GM23338 (cell line): ENCODE measurements around the gene MTMR6. TPM values are rescaled to one million over a fixed set of nuclear protein-coding genes. Genes with fewer than 3 reads are reported as not detected.

Source experiments
- ATAC-seq: fragments of 200-7000 bp; cut with Tn5 transposase; 3 replicates; pipeline ENCODE4 v1.9.1; 2020
- DNase-seq: peaks from one replicate; pipeline ENCODE4 v3.0.0-alpha.2; 2015; ENCODE audit warnings: low spot score
- H2AFZ ChIP-seq: fragments of 200-600 bp; sonication (generic); 2 replicates; pipeline ENCODE4 v1.8.0; 2016; ENCODE audit warnings: antibody characterized with exemption, mild to moderate bottlenecking, moderate library complexity
- H3F3A ChIP-seq: fragments of 200-600 bp; sonication (generic); replicated peaks from 2 replicates; pipeline ENCODE4 v1.8.0; 2017; ENCODE audit warnings: antibody characterized with exemption, mixed run types, low read depth
- H3K27ac ChIP-seq: fragments of 200-600 bp; sonication (generic); 2 replicates; pipeline ENCODE4 v1.6.1; 2016; ENCODE audit warnings: low read depth
- H3K27me3 ChIP-seq: fragments of 200-600 bp; sonication (generic); 2 replicates; pipeline ENCODE4 v1.8.0; 2016; ENCODE audit warnings: mild to moderate bottlenecking, mixed run types, moderate library complexity; ENCODE audit not compliant: insufficient read depth
- H3K36me3 ChIP-seq: fragments of 200-600 bp; sonication (generic); 2 replicates; pipeline ENCODE4 v1.8.0; 2016; ENCODE audit warnings: mild to moderate bottlenecking; ENCODE audit not compliant: insufficient read depth
- H3K4me1 ChIP-seq: fragments of 200-600 bp; sonication (generic); 2 replicates; pipeline ENCODE4 v1.8.0; 2016; ENCODE audit warnings: mild to moderate bottlenecking, moderate library complexity; ENCODE audit not compliant: insufficient read depth
- H3K4me2 ChIP-seq: fragments of 200-600 bp; sonication (generic); 2 replicates; pipeline ENCODE4 v1.7.1; 2017; ENCODE audit warnings: mixed run types
- H3K4me3 ChIP-seq: fragments of 200-600 bp; sonication (generic); 2 replicates; pipeline ENCODE4 v1.6.1; 2016; ENCODE audit warnings: mixed run types
- H3K79me2 ChIP-seq: fragments of 200-600 bp; sonication (generic); replicated peaks from 2 replicates; pipeline ENCODE4 v1.8.0; 2017; ENCODE audit warnings: mild to moderate bottlenecking; ENCODE audit not compliant: insufficient read depth
- H3K9me2 ChIP-seq: fragments of 200-600 bp; sonication (generic); 2 replicates; pipeline ENCODE4 v1.8.0; 2017; ENCODE audit not compliant: insufficient read depth
- H4K20me1 ChIP-seq: fragments of 200-600 bp; sonication (generic); replicated peaks from 2 replicates; pipeline ENCODE4 v1.8.0; 2017; ENCODE audit warnings: mild to moderate bottlenecking; ENCODE audit not compliant: insufficient read depth
- H3K27ac Mint-ChIP-seq: 2 replicates; pipeline ENCODE4 v1.8.0; 2020; ENCODE audit warnings: inconsistent platforms, mild to moderate bottlenecking, moderate library complexity, mixed read lengths
- H3K27me3 Mint-ChIP-seq: 3 replicates; pipeline ENCODE4 v1.8.0; 2022; ENCODE audit warnings: low read depth, mild to moderate bottlenecking, moderate library complexity, mixed read lengths, inconsistent platforms; ENCODE audit not compliant: insufficient read depth, poor library complexity
- H3K36me3 Mint-ChIP-seq: 3 replicates; pipeline ENCODE4 v1.8.0; 2021; ENCODE audit warnings: low read depth, mild to moderate bottlenecking, inconsistent platforms, moderate library complexity, mixed read lengths
- H3K4me1 Mint-ChIP-seq: 3 replicates; pipeline ENCODE4 v1.8.0; 2020; ENCODE audit warnings: mild to moderate bottlenecking, inconsistent platforms, mixed read lengths
- H3K4me3 Mint-ChIP-seq: 3 replicates; pipeline ENCODE4 v1.8.0; 2021; ENCODE audit warnings: moderate library complexity, mild to moderate bottlenecking, inconsistent platforms, mixed read lengths
- H3K9me3 Mint-ChIP-seq: 3 replicates; pipeline ENCODE4 v1.8.0; 2020; ENCODE audit warnings: moderate library complexity, mild to moderate bottlenecking, inconsistent platforms, mixed read lengths
- CREB1 ChIP-seq: fragments of 250-450 bp; sonication (Bioruptor Pico); IDR thresholded peaks from 2 replicates; pipeline ENCODE4 v1.5.0; 2020; ENCODE audit warnings: low read depth, mild to moderate bottlenecking, moderate library complexity
- EZH2 ChIP-seq: fragments of 200-600 bp; sonication (generic); IDR thresholded peaks from one replicate; pipeline ENCODE4 v1.8.0; 2017; ENCODE audit warnings: antibody characterized with exemption, mild to moderate bottlenecking, low read depth; ENCODE audit not compliant: unreplicated experiment
- EZH2phosphoT487 ChIP-seq: fragments of 200-600 bp; sonication (generic); IDR thresholded peaks from one replicate; pipeline ENCODE4 v1.8.1; 2018; ENCODE audit warnings: antibody characterized with exemption; ENCODE audit not compliant: unreplicated experiment
- JUNB ChIP-seq: IDR thresholded peaks from one replicate; pipeline ENCODE4 v1.6.1; 2016; ENCODE audit warnings: antibody characterized with exemption; ENCODE audit not compliant: unreplicated experiment
- NANOG ChIP-seq: IDR thresholded peaks from 2 replicates; pipeline ENCODE4 v1.6.1; 2016; ENCODE audit warnings: antibody characterized with exemption, borderline replicate concordance
- POLR2AphosphoS5 ChIP-seq: IDR thresholded peaks from 2 replicates; pipeline ENCODE4 v1.6.1; 2016; ENCODE audit warnings: antibody characterized with exemption, low read depth
- STAT1 ChIP-seq: IDR thresholded peaks from one replicate; pipeline ENCODE4 v1.6.1; 2016; ENCODE audit warnings: antibody characterized with exemption; ENCODE audit not compliant: unreplicated experiment
- ZNF114 ChIP-seq: fragments of 250-450 bp; sonication (Bioruptor Pico); IDR thresholded peaks from 2 replicates; pipeline ENCODE4 v1.5.0; 2020; ENCODE audit warnings: mild to moderate bottlenecking, moderate library complexity
- ZNF331 ChIP-seq: fragments of 250-450 bp; sonication (Bioruptor Pico); IDR thresholded peaks from 2 replicates; pipeline ENCODE4 v1.5.0; 2020; ENCODE audit warnings: low read depth, mild to moderate bottlenecking, moderate library complexity
- polyA plus RNA-seq: library from polyadenylated mRNA; unstranded; fragments of >200 nt; fragmentation: Nextera tagmentation; extraction: Ambion mirVana; gene quantifications from 2 replicates; pipeline ENCODE4 v1.2.1, GENCODE V29; 2016
- total RNA-seq: library from RNA; depleted of rRNA; stranded (reverse); fragments of >200 nt; shearing (Covaris generic); gene quantifications from 2 replicates; pipeline ENCODE4 v1.2.3, GENCODE V29; 2014
- TF ChIP-seq, protein P1 (sequence below): IDR thresholded peaks from 2 replicates; pipeline ENCODE4 v1.6.1; 2016; ENCODE audit warnings: antibody characterized with exemption
- TF ChIP-seq, protein P2 (sequence below), 2 experiments: fragments of 200-600 bp in 1 of 2; sonication (generic) in 1 of 2; conservative IDR thresholded peaks; 2 replicates each; pipeline versions ENCODE4 v1.5.1 to v1.6.1; 2016 to 2017; ENCODE audit warnings: antibody characterized with exemption in 2 of 2, low read depth in 2 of 2, mild to moderate bottlenecking in 2 of 2, moderate library complexity in 1 of 2
- TF ChIP-seq, protein P3 (sequence below): IDR thresholded peaks from one replicate; pipeline ENCODE4 v1.6.1; 2018; ENCODE audit warnings: antibody characterized with exemption; ENCODE audit not compliant: unreplicated experiment
- TF ChIP-seq, protein P4 (sequence below): fragments of 250-450 bp; sonication (Bioruptor Pico); IDR thresholded peaks from 2 replicates; pipeline ENCODE4 v1.5.0; 2020; ENCODE audit warnings: mild to moderate bottlenecking, moderate library complexity

The MTMR6 gene
- total and polyA plus RNA-seq, 2 experiments from 2014 or later: 4.6 to 9.5 TPM

DNA sequence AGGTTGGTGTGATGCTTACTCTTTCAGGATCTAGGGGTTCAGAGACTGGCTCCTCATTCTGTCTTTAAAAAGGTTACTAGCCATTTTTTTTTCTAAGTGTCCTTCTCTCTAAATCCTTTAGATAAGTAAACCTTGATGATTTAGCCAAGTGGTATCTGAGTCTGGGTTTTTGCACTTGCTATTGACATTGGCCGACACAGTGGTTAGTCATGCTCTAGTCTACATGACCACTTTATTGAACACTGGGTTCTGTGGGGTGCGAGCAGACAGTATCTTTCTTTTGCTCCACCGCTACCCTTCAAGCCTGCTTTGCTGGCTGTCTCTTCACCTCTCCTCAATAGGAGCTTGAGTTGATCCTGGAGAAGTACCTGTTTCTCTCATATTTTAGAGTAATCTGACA, 7.9 kb upstream of the MTMR6 start:
- H3K27me3 Mint-ChIP-seq: no peaks in the 10 kb centered on the region
- no peak overlapping the region for H3K4me2 ChIP-seq
- H3K4me3 Mint-ChIP-seq: no peak overlapping the region
- H3K9me3 Mint-ChIP-seq: peaks cover under 1% of the 10 kb centered on the region; the same call in 1 of the 3 replicates
- peaks cover 7% of the 10 kb centered on the region; the same call in 1 of the 2 replicates for H3K27me3 ChIP-seq
- no peaks in the 10 kb centered on the region for H4K20me1 ChIP-seq
- H3K27ac ChIP-seq: no peak overlapping the region
- H3K27ac Mint-ChIP-seq: no peak overlapping the region
- H3K9me2 ChIP-seq: no peaks in the 10 kb centered on the region
- no peaks in the 10 kb centered on the region for H3K4me1 ChIP-seq
- TF ChIP-seq, protein P1, sequence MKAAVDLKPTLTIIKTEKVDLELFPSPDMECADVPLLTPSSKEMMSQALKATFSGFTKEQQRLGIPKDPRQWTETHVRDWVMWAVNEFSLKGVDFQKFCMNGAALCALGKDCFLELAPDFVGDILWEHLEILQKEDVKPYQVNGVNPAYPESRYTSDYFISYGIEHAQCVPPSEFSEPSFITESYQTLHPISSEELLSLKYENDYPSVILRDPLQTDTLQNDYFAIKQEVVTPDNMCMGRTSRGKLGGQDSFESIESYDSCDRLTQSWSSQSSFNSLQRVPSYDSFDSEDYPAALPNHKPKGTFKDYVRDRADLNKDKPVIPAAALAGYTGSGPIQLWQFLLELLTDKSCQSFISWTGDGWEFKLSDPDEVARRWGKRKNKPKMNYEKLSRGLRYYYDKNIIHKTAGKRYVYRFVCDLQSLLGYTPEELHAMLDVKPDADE: no peak
- TF ChIP-seq, protein P2, sequence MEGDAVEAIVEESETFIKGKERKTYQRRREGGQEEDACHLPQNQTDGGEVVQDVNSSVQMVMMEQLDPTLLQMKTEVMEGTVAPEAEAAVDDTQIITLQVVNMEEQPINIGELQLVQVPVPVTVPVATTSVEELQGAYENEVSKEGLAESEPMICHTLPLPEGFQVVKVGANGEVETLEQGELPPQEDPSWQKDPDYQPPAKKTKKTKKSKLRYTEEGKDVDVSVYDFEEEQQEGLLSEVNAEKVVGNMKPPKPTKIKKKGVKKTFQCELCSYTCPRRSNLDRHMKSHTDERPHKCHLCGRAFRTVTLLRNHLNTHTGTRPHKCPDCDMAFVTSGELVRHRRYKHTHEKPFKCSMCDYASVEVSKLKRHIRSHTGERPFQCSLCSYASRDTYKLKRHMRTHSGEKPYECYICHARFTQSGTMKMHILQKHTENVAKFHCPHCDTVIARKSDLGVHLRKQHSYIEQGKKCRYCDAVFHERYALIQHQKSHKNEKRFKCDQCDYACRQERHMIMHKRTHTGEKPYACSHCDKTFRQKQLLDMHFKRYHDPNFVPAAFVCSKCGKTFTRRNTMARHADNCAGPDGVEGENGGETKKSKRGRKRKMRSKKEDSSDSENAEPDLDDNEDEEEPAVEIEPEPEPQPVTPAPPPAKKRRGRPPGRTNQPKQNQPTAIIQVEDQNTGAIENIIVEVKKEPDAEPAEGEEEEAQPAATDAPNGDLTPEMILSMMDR (conservative IDR thresholded peaks at IDR 0.05; ENCODE audit: low read depth in 2 of 2): no peak
- no peak for TF ChIP-seq NANOG
- TF ChIP-seq EZH2: no peak
- TF ChIP-seq JUNB: no peak
- TF ChIP-seq ZNF114: no peak
- TF ChIP-seq CREB1 (CRISPR knock-in tag): no peak
- TF ChIP-seq, protein P3, sequence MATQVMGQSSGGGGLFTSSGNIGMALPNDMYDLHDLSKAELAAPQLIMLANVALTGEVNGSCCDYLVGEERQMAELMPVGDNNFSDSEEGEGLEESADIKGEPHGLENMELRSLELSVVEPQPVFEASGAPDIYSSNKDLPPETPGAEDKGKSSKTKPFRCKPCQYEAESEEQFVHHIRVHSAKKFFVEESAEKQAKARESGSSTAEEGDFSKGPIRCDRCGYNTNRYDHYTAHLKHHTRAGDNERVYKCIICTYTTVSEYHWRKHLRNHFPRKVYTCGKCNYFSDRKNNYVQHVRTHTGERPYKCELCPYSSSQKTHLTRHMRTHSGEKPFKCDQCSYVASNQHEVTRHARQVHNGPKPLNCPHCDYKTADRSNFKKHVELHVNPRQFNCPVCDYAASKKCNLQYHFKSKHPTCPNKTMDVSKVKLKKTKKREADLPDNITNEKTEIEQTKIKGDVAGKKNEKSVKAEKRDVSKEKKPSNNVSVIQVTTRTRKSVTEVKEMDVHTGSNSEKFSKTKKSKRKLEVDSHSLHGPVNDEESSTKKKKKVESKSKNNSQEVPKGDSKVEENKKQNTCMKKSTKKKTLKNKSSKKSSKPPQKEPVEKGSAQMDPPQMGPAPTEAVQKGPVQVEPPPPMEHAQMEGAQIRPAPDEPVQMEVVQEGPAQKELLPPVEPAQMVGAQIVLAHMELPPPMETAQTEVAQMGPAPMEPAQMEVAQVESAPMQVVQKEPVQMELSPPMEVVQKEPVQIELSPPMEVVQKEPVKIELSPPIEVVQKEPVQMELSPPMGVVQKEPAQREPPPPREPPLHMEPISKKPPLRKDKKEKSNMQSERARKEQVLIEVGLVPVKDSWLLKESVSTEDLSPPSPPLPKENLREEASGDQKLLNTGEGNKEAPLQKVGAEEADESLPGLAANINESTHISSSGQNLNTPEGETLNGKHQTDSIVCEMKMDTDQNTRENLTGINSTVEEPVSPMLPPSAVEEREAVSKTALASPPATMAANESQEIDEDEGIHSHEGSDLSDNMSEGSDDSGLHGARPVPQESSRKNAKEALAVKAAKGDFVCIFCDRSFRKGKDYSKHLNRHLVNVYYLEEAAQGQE: no peak
- no peak for TF ChIP-seq EZH2phosphoT487
- TF ChIP-seq ZNF331: no peak
- TF ChIP-seq POLR2AphosphoS5: no peak
- no peak for TF ChIP-seq STAT1
- TF ChIP-seq, protein P4, sequence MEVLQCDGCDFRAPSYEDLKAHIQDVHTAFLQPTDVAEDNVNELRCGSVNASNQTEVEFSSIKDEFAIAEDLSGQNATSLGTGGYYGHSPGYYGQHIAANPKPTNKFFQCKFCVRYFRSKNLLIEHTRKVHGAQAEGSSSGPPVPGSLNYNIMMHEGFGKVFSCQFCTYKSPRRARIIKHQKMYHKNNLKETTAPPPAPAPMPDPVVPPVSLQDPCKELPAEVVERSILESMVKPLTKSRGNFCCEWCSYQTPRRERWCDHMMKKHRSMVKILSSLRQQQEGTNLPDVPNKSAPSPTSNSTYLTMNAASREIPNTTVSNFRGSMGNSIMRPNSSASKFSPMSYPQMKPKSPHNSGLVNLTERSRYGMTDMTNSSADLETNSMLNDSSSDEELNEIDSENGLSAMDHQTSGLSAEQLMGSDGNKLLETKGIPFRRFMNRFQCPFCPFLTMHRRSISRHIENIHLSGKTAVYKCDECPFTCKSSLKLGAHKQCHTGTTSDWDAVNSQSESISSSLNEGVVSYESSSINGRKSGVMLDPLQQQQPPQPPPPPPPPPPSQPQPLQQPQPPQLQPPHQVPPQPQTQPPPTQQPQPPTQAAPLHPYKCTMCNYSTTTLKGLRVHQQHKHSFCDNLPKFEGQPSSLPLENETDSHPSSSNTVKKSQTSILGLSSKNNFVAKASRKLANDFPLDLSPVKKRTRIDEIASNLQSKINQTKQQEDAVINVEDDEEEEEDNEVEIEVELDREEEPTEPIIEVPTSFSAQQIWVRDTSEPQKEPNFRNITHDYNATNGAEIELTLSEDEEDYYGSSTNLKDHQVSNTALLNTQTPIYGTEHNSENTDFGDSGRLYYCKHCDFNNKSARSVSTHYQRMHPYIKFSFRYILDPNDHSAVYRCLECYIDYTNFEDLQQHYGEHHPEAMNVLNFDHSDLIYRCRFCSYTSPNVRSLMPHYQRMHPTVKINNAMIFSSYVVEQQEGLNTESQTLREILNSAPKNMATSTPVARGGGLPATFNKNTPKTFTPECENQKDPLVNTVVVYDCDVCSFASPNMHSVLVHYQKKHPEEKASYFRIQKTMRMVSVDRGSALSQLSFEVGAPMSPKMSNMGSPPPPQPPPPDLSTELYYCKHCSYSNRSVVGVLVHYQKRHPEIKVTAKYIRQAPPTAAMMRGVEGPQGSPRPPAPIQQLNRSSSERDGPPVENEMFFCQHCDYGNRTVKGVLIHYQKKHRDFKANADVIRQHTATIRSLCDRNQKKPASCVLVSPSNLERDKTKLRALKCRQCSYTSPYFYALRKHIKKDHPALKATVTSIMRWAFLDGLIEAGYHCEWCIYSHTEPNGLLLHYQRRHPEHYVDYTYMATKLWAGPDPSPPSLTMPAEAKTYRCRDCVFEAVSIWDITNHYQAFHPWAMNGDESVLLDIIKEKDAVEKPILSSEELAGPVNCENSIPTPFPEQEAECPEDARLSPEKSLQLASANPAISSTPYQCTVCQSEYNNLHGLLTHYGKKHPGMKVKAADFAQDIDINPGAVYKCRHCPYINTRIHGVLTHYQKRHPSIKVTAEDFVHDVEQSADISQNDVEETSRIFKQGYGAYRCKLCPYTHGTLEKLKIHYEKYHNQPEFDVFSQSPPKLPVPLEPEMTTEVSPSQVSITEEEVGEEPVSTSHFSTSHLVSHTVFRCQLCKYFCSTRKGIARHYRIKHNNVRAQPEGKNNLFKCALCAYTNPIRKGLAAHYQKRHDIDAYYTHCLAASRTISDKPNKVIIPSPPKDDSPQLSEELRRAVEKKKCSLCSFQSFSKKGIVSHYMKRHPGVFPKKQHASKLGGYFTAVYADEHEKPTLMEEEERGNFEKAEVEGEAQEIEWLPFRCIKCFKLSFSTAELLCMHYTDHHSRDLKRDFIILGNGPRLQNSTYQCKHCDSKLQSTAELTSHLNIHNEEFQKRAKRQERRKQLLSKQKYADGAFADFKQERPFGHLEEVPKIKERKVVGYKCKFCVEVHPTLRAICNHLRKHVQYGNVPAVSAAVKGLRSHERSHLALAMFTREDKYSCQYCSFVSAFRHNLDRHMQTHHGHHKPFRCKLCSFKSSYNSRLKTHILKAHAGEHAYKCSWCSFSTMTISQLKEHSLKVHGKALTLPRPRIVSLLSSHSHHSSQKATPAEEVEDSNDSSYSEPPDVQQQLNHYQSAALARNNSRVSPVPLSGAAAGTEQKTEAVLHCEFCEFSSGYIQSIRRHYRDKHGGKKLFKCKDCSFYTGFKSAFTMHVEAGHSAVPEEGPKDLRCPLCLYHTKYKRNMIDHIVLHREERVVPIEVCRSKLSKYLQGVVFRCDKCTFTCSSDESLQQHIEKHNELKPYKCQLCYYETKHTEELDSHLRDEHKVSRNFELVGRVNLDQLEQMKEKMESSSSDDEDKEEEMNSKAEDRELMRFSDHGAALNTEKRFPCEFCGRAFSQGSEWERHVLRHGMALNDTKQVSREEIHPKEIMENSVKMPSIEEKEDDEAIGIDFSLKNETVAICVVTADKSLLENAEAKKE (CRISPR knock-in tag): no peak
- DNase-seq (no peak), ATAC-seq (no peak)
- H3K79me2 ChIP-seq: no peaks in the 10 kb centered on the region
- no peak overlapping the region for H2AFZ ChIP-seq
- no peaks in the 10 kb centered on the region for H3K36me3 Mint-ChIP-seq
- H3K4me3 ChIP-seq: no peak overlapping the region
- peaks cover 5% of the 10 kb centered on the region for H3K4me1 Mint-ChIP-seq
- H3F3A ChIP-seq: no peaks in the 10 kb centered on the region
- no peaks in the 10 kb centered on the region for H3K36me3 ChIP-seq
